Measurements from ENCODE around the gene CLDND2.

CLDND2 gene

DNA sequence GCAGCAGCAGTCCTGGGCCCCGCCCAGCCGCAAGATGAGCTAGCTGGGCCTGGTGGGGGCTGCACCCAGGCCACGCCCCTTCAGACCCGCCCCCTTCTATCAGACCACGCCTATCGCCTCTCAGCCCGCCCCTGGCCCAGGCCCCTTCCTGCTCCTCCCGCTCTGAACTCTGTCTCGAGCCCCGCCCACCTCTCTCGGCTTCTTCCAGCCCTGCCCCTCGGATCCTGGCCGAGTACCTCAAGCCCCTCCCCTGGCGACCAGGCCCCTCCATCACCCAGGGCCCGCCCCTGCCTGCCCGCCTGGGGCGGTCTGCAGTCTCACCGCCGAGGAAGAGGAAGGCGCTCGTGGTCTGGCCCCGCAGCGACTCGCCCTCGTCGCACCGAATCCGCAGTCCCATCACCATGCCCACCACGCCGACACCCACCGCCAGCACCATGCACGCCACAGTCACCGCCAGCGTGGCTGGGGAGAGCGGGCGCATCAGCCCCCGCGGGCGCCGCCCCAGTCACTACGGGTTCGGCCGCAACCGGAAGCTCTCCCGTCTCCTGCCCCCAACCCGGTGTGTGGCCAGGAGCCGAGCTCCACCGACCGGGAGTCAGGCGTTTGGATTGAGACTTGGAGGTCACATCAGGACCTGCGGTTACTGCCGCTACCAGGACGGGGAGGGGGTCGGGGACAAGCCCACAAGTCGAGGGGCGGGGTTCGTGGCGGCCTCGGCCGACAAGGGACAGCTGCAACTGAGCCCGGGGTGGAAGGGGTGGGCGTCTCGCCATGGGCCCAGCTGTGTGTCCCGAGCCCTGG lies 1.0 kb downstream of the CLDND2 start:
- TF ChIP-seq, protein P1, sequence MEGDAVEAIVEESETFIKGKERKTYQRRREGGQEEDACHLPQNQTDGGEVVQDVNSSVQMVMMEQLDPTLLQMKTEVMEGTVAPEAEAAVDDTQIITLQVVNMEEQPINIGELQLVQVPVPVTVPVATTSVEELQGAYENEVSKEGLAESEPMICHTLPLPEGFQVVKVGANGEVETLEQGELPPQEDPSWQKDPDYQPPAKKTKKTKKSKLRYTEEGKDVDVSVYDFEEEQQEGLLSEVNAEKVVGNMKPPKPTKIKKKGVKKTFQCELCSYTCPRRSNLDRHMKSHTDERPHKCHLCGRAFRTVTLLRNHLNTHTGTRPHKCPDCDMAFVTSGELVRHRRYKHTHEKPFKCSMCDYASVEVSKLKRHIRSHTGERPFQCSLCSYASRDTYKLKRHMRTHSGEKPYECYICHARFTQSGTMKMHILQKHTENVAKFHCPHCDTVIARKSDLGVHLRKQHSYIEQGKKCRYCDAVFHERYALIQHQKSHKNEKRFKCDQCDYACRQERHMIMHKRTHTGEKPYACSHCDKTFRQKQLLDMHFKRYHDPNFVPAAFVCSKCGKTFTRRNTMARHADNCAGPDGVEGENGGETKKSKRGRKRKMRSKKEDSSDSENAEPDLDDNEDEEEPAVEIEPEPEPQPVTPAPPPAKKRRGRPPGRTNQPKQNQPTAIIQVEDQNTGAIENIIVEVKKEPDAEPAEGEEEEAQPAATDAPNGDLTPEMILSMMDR (IDR thresholded peaks at IDR 0.05; ENCODE audit: insufficient read depth, missing control alignments) = no peak
- DNase-seq (ENCODE audit: insufficient read length, low spot score) = peak; percentile 92
- no peak for FAIRE-seq

- TF ChIP-seq, protein P1 (IDR thresholded peaks at IDR 0.05; ENCODE audit: insufficient read depth, missing control alignments) = no peak
- DNase-seq (ENCODE audit: insufficient read length, low spot score) (no peak), FAIRE-seq (no peak)
Measured at GRCh38 chr19:51367255-51367564, 1.6 kb downstream of the CLDND2 start.

- DNase-seq (ENCODE audit: insufficient read length, low spot score) (peak; percentile 77), FAIRE-seq (no peak)
- TF ChIP-seq, protein P1 (IDR thresholded peaks at IDR 0.05; ENCODE audit: insufficient read depth, missing control alignments) = no peak
Measured at GRCh38 chr19:51366389-51367254, 2.2 kb downstream of the CLDND2 start.

GRCh38 chr19:51365965-51366388 lies 2.8 kb downstream of the CLDND2 start, which contains the start of gene ETFB:
TSS of gene ETFB (minus strand) at chr19:51366388. CDS start at chr19:51366326, 62 bp downstream.
- no peak for FAIRE-seq
- no peak for DNase-seq (ENCODE audit: insufficient read length, low spot score)

DNA sequence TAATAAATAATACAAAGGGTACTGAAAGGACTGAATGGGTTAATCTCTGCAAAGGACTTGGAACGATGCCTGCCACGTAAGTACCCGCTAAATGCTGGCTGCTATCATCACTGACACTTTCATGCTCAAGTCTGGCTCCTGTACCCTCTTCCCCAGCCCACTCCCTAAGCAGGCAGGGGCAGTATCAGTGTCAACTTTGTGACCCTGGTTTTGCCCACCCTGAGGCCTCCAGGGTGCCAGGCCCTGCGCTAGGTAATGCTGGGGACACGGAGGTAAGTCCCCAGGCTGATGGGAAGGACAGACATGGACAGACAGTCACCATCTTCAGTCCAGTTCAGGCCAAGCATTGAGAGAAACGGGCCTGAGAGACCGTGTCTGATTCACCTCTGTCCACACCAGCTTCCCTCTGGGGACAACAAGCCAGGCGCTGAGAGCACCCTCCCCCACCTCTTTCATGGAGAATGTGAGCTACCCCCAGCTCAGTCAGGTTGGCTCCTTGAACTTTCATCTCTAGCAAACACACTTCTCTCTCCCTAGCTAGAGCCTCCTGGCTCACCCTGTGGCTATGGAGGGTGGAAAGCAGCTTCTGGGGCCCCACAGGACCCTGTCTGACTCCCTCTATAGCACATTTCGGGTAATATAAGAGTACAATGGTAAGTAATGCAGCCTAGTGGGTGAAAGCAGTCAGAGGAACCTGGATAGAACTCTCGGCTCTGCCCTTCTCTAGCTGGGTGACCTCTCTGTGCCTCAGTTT lies 3.4 kb downstream of the CLDND2 start:
- TF ChIP-seq, protein P1 (IDR thresholded peaks at IDR 0.05; ENCODE audit: insufficient read depth, missing control alignments) = no peak
- DNase-seq (ENCODE audit: insufficient read length, low spot score) (no peak), FAIRE-seq (no peak)

More at GRCh38 chr19:51365965-51366388, 2.8 kb downstream of the CLDND2 start, which contains the start of gene ETFB:
- TF ChIP-seq, protein P1 (IDR thresholded peaks at IDR 0.05; ENCODE audit: insufficient read depth, missing control alignments) = no peak

GRCh38 chr19:51364200-51365106 lies 4.3 kb downstream of the CLDND2 start:
- TF ChIP-seq, protein P1 (IDR thresholded peaks at IDR 0.05; ENCODE audit: insufficient read depth, missing control alignments) = no peak
- no peak for FAIRE-seq
- DNase-seq (ENCODE audit: insufficient read length, low spot score) = no peak
